Lung (tissue), 12 donors: Measurements from ENCODE around the gene DDX49. TPM values are rescaled to one million over a fixed set of nuclear protein-coding genes. Genes with fewer than 3 reads are reported as not detected.

Source experiments
- ATAC-seq: fragments of 200-7000 bp; cut with Tn5 transposase; one replicate; pipeline ENCODE4 v1.9.1; 2020; ENCODE audit warnings: moderate number of reproducible peaks; ENCODE audit not compliant: insufficient read depth, low FRiP score
- DNase-seq, 3 donors: peaks; one replicate each; pipeline ENCODE4 v3.0.0-alpha.2; 2013 to 2017
- H3K27ac ChIP-seq, 2 donors: one replicate each; pipeline ENCODE4 v1.5.1; 2013; ENCODE audit warnings: mild to moderate bottlenecking in 2 of 2, moderate library complexity in 2 of 2, control low read depth in 1 of 2, inconsistent platforms in 1 of 2, low read depth in 1 of 2, low read length in 1 of 2
- H3K27me3 ChIP-seq, 3 donors: one replicate each; pipeline ENCODE4 v1.5.1; 2013; ENCODE audit warnings: low read length in 2 of 3; ENCODE audit not compliant: control insufficient read depth in 3 of 3, insufficient read depth in 3 of 3
- H3K36me3 ChIP-seq, 4 donors: one replicate each; pipeline ENCODE4 v1.5.1; 2013; ENCODE audit warnings: low read length in 4 of 4, mild to moderate bottlenecking in 1 of 4, moderate library complexity in 1 of 4; ENCODE audit not compliant: control insufficient read depth in 4 of 4, insufficient read depth in 4 of 4
- H3K4me1 ChIP-seq, 5 donors: one replicate each; pipeline ENCODE4 v1.5.1; 2013; ENCODE audit warnings: low read length in 5 of 5, mild to moderate bottlenecking in 2 of 5, moderate library complexity in 1 of 5; ENCODE audit not compliant: control insufficient read depth in 5 of 5, insufficient read depth in 5 of 5
- H3K4me3 ChIP-seq: one replicate; pipeline ENCODE4 v1.5.1; 2013; ENCODE audit warnings: mild to moderate bottlenecking, control low read depth, moderate library complexity
- H3K9ac ChIP-seq, 2 donors: one replicate each; pipeline ENCODE4 v1.5.1; 2013; ENCODE audit warnings: low read length in 2 of 2, control low read depth in 1 of 2; ENCODE audit not compliant: insufficient read depth in 1 of 2
- H3K9me3 ChIP-seq, 4 donors: one replicate each; pipeline ENCODE4 v1.5.1; 2013; ENCODE audit warnings: low read length in 3 of 4, mild to moderate bottlenecking in 1 of 4, moderate library complexity in 1 of 4; ENCODE audit not compliant: control insufficient read depth in 4 of 4, insufficient read depth in 3 of 4
- WGBS, 2 donors: extraction: QIAGEN DNeasy Blood & Tissue Kit; methylation state at CpG; one replicate each; pipeline ENCODE4 v1.1.7; 2013; 5-methylcytosine and 5-hydroxymethylcytosine counted together
- polyA plus RNA-seq, 2 donors: library from polyadenylated mRNA; stranded (reverse); fragments of 200-250 nt; gene quantifications; one replicate each; pipeline ENCODE4 v1.2.1, GENCODE V29; 2013
- total RNA-seq, 2 donors: library from RNA; depleted of rRNA in 1 of 2; stranded (reverse); fragments of >200 nt in 1 of 2; gene quantifications; one replicate each; pipeline ENCODE4 v1.2.1, GENCODE V29; 2014 to 2021
- TF ChIP-seq, protein P1 (sequence below): IDR thresholded peaks from 2 replicates; pipeline ENCODE4 v1.5.1; 2012; ENCODE audit warnings: mild to moderate bottlenecking; ENCODE audit errors: control extremely low read depth, extremely low read depth
- donor health status: control.
- donor health status: control.
- donor health status: Bipolar disorder and iron deficiency.
- donor health status: healthy.
- donor health status: DM: yes; HTN: yes; CAD: no.

Gene DDX49
- total and polyA plus RNA-seq, 4 donors: 32.2 to 69.1 (median 56.2) TPM

DNA sequence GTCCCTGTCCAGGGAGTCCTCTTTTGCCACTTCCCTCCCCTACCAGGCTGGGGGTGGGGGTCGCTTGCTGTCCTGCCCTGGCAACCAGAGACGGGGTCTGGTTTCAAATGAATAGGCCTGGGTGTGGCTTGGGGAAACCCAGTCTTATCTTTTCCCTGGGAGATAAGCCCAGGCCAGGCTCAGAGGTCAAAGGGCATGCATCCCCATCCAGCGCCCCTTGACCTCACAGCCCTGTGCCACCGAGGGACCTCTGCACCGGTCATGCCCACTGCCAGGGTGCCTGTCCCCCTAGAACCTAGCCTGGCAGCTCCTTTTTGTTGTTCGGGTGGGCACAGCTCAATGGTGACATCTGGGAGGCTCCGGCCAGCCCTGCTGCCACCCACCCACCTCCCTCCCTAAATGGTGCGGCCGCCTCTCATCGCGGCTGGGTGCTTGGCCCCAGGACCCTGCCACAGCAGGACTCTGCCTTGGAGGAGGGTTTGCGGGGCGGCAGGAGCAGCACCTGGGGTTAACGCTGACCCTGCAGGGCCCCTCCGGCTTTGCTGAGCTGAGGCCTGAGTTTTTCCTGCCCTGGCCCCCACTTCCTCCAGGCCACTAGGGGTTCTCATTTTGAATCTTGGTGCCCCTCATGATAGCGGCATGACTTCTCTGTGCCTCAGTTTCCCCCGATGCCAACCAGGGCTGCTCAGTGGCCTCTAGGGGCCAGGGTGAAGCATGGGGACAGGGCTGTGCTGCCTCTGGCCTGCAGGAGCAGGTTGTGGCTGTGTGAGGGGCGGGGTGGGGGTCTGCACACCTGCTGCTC lies 20.7 kb upstream of the DDX49 start:
- no peak for ATAC-seq
- DNase-seq: no peak
- H3K9me3 ChIP-seq: peaks cover 0 to 3% (median 0%) of the 10 kb centered on the region in 4 donors
- H3K27me3 ChIP-seq: peaks cover 0 to under 1% (median 0%) of the 10 kb centered on the region in 3 donors
- TF ChIP-seq, protein P1, sequence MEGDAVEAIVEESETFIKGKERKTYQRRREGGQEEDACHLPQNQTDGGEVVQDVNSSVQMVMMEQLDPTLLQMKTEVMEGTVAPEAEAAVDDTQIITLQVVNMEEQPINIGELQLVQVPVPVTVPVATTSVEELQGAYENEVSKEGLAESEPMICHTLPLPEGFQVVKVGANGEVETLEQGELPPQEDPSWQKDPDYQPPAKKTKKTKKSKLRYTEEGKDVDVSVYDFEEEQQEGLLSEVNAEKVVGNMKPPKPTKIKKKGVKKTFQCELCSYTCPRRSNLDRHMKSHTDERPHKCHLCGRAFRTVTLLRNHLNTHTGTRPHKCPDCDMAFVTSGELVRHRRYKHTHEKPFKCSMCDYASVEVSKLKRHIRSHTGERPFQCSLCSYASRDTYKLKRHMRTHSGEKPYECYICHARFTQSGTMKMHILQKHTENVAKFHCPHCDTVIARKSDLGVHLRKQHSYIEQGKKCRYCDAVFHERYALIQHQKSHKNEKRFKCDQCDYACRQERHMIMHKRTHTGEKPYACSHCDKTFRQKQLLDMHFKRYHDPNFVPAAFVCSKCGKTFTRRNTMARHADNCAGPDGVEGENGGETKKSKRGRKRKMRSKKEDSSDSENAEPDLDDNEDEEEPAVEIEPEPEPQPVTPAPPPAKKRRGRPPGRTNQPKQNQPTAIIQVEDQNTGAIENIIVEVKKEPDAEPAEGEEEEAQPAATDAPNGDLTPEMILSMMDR: no peak
- 80 to 86% methylated on average over 17 to 18 of the region's 18 CpGs for WGBS, 2 donors
- H3K4me1 ChIP-seq: peaks cover 0 to 17% (median 0%) of the 10 kb centered on the region in 5 donors
- no peak overlapping the region for H3K9ac ChIP-seq
- peaks cover 3 to 37% (median 15%) of the 10 kb centered on the region in 4 donors for H3K36me3 ChIP-seq
- H3K27ac ChIP-seq: no peak overlapping the region
- H3K4me3 ChIP-seq: no peak overlapping the region

- no peak overlapping the region for H3K4me3 ChIP-seq
- H3K27ac ChIP-seq: no peak overlapping the region
- TF ChIP-seq, protein P1: no peak
- ATAC-seq (no peak), DNase-seq (no peak)
- H3K4me1 ChIP-seq: peaks cover 0 to 7% (median 0%) of the 10 kb centered on the region in 5 donors
- 92% methylated on average over 20 of the region's 20 CpGs for WGBS, 2 donors
- peaks cover 0 to 3% (median 0%) of the 10 kb centered on the region in 4 donors for H3K9me3 ChIP-seq
- peaks cover 3 to 46% (median 16%) of the 10 kb centered on the region in 4 donors for H3K36me3 ChIP-seq
- H3K9ac ChIP-seq: no peak overlapping the region
- H3K27me3 ChIP-seq: no peaks in the 10 kb centered on the region
Observed at GRCh38 chr19:18899624-18900560, 19.6 kb upstream of the DDX49 start.

GRCh38 chr19:18900700-18901481 lies 18.6 kb upstream of the DDX49 start:
- H3K4me1 ChIP-seq: no peaks in the 10 kb centered on the region
- no peak overlapping the region for H3K4me3 ChIP-seq
- H3K9me3 ChIP-seq: peaks cover 0 to 3% (median 0%) of the 10 kb centered on the region in 4 donors
- H3K36me3 ChIP-seq: peaks cover 3 to 56% (median 20%) of the 10 kb centered on the region in 4 donors
- ATAC-seq (no peak), DNase-seq (peak in 1 of 3 donors; percentile 12)
- TF ChIP-seq, protein P1: no peak
- no peak overlapping the region for H3K27ac ChIP-seq
- no peak overlapping the region for H3K9ac ChIP-seq
- H3K27me3 ChIP-seq: no peaks in the 10 kb centered on the region
- WGBS, 2 donors: 93% methylated on average over 17 of the region's 17 CpGs
